Endothelial cell (in vitro differentiated cells): ENCODE results near the gene NTN1. TPM values are rescaled to one million over a fixed set of nuclear protein-coding genes. Genes with fewer than 3 reads are reported as not detected.

Source experiments
- DNase-seq: peaks from one replicate; pipeline ENCODE4 v3.0.0; 2021; ENCODE audit warnings: low spot score
- H3K27ac Mint-ChIP-seq: one replicate; pipeline ENCODE4 v1.8.0; 2021; ENCODE audit warnings: mixed read lengths, inconsistent platforms; ENCODE audit not compliant: unreplicated experiment
- H3K27me3 Mint-ChIP-seq: one replicate; pipeline ENCODE4 v1.8.0; 2021; ENCODE audit warnings: mild to moderate bottlenecking, moderate library complexity, mixed read lengths, inconsistent platforms; ENCODE audit not compliant: unreplicated experiment
- H3K36me3 Mint-ChIP-seq: one replicate; pipeline ENCODE4 v1.8.0; 2021; ENCODE audit warnings: mild to moderate bottlenecking, low read depth, mixed read lengths, inconsistent platforms; ENCODE audit not compliant: unreplicated experiment
- H3K4me1 Mint-ChIP-seq: one replicate; pipeline ENCODE4 v1.8.0; 2021; ENCODE audit warnings: mild to moderate bottlenecking, mixed read lengths, inconsistent platforms; ENCODE audit not compliant: unreplicated experiment
- H3K4me3 Mint-ChIP-seq: one replicate; pipeline ENCODE4 v1.8.0; 2021; ENCODE audit warnings: mild to moderate bottlenecking, mixed read lengths, inconsistent platforms; ENCODE audit not compliant: unreplicated experiment
- H3K9me3 Mint-ChIP-seq: one replicate; pipeline ENCODE4 v1.8.0; 2021; ENCODE audit warnings: mixed read lengths, inconsistent platforms; ENCODE audit not compliant: unreplicated experiment
- CTCF ChIP-seq: fragments of 200-600 bp; sonication (generic); IDR thresholded peaks from one replicate; pipeline ENCODE4 v1.5.0; 2021; ENCODE audit warnings: antibody characterized with exemption; ENCODE audit not compliant: unreplicated experiment
- total RNA-seq: library from RNA; stranded (reverse); fragmentation: NEBNext Ultra II Directional; extraction: Animal tissue kit (Norgen Biotek cat#: 25700); gene quantifications from one replicate; pipeline ENCODE4 v1.2.1, GENCODE V29; 2021; ENCODE audit not compliant: unreplicated experiment

The NTN1 gene
- total RNA-seq, 1 donor from 2014 or later = 6.6 TPM

GRCh38 chr17:9123594-9124553 is 102.6 kb downstream of the NTN1 start:
- DNase-seq = no peak
- peaks cover 3% of the 10 kb centered on the region for H3K27me3 Mint-ChIP-seq
- no peak overlapping the region for H3K4me3 Mint-ChIP-seq
- no peaks in the 10 kb centered on the region for H3K9me3 Mint-ChIP-seq
- H3K36me3 Mint-ChIP-seq = no peaks in the 10 kb centered on the region
- H3K4me1 Mint-ChIP-seq = peaks cover 2% of the 10 kb centered on the region
- TF ChIP-seq CTCF = no peak
- no peak overlapping the region for H3K27ac Mint-ChIP-seq

GRCh38 chr17:9124554-9124935 is 103.2 kb downstream of the NTN1 start:
- no peak for DNase-seq
- H3K4me1 Mint-ChIP-seq = peaks cover 2% of the 10 kb centered on the region
- H3K9me3 Mint-ChIP-seq = no peaks in the 10 kb centered on the region
- no peak for TF ChIP-seq CTCF
- H3K4me3 Mint-ChIP-seq = no peak overlapping the region
- no peak overlapping the region for H3K27ac Mint-ChIP-seq
- no peaks in the 10 kb centered on the region for H3K36me3 Mint-ChIP-seq
- peaks cover 3% of the 10 kb centered on the region for H3K27me3 Mint-ChIP-seq

GRCh38 chr17:9125722-9126121 is 104.4 kb downstream of the NTN1 start:
- H3K9me3 Mint-ChIP-seq = no peaks in the 10 kb centered on the region
- TF ChIP-seq CTCF = no peak

GRCh38 chr17:9127340-9127739 is 106.0 kb downstream of the NTN1 start:
- Mint-ChIP-seq H3K9me3 (no peaks in the 10 kb centered on the region), H3K27ac (no peak overlapping the region), H3K4me3 (no peak overlapping the region), H3K4me1 (no peaks in the 10 kb centered on the region), H3K36me3 (no peaks in the 10 kb centered on the region), H3K27me3 (peaks cover 9% of the 10 kb centered on the region)
- TF ChIP-seq CTCF = no peak
- no peak for DNase-seq

More at GRCh38 chr17:9125722-9126121, 104.4 kb downstream of the NTN1 start:
- H3K4me1 Mint-ChIP-seq = peaks cover 2% of the 10 kb centered on the region
- peaks cover 3% of the 10 kb centered on the region for H3K27me3 Mint-ChIP-seq
- H3K36me3 Mint-ChIP-seq = no peaks in the 10 kb centered on the region
- DNase-seq = no peak
- no peak overlapping the region for H3K27ac Mint-ChIP-seq
- H3K4me3 Mint-ChIP-seq = no peak overlapping the region

GRCh38 chr17:9131371-9131770 is 110.1 kb downstream of the NTN1 start:
- DNase-seq = no peak
- Mint-ChIP-seq H3K27me3 (peaks cover 12% of the 10 kb centered on the region), H3K4me3 (no peak overlapping the region), H3K36me3 (peaks cover 3% of the 10 kb centered on the region), H3K27ac (no peak overlapping the region), H3K9me3 (no peaks in the 10 kb centered on the region), H3K4me1 (no peaks in the 10 kb centered on the region)
- no peak for TF ChIP-seq CTCF
